H9 (cell line): Measurements from ENCODE around the gene ABCA4. TPM values are rescaled to one million over a fixed set of nuclear protein-coding genes. Genes with fewer than 3 reads are reported as not detected.

Source experiments
- DNase-seq: peaks from one replicate; pipeline ENCODE4 v3.0.0-alpha.2; 2017
- H2AFZ ChIP-seq: one replicate; pipeline ENCODE4 v1.6.1; 2013; ENCODE audit warnings: mild to moderate bottlenecking, low read length, control low read depth, moderate library complexity
- H2AK5ac ChIP-seq: 2 replicates; pipeline ENCODE4 v1.6.1; 2013; ENCODE audit warnings: low read length, control low read depth, mixed read lengths; ENCODE audit not compliant: insufficient read length
- H2BK120ac ChIP-seq: one replicate; pipeline ENCODE4 v1.6.1; 2013; ENCODE audit warnings: low read depth, mild to moderate bottlenecking, low read length, control low read depth, inconsistent platforms; ENCODE audit not compliant: poor library complexity, severe bottlenecking
- H2BK12ac ChIP-seq: 2 replicates; pipeline ENCODE4 v1.6.1; 2013; ENCODE audit warnings: low read length, control low read depth, mixed read lengths, low read depth; ENCODE audit not compliant: insufficient read length
- H2BK15ac ChIP-seq: 2 replicates; pipeline ENCODE4 v1.6.1; 2013; ENCODE audit warnings: low read depth, low read length, control low read depth
- H2BK20ac ChIP-seq: one replicate; pipeline ENCODE4 v1.6.1; 2013; ENCODE audit warnings: low read depth, mild to moderate bottlenecking, low read length, control low read depth, inconsistent platforms; ENCODE audit not compliant: poor library complexity, severe bottlenecking
- H2BK5ac ChIP-seq: 2 replicates; pipeline ENCODE4 v1.6.1; 2013; ENCODE audit warnings: low read length, control low read depth, mixed read lengths; ENCODE audit not compliant: insufficient read length
- H3K14ac ChIP-seq: 2 replicates; pipeline ENCODE4 v1.6.1; 2013; ENCODE audit warnings: low read length, control low read depth; ENCODE audit not compliant: insufficient read depth
- H3K18ac ChIP-seq: 2 replicates; pipeline ENCODE4 v1.6.1; 2013; ENCODE audit warnings: low read depth, mild to moderate bottlenecking, mixed read lengths, low read length, control low read depth; ENCODE audit not compliant: insufficient read length
- H3K23ac ChIP-seq: 2 replicates; pipeline ENCODE4 v1.6.1; 2013; ENCODE audit warnings: low read length, control low read depth, mixed read lengths, low read depth; ENCODE audit not compliant: insufficient read length
- H3K23me2 ChIP-seq: 2 replicates; pipeline ENCODE4 v1.6.1; 2013; ENCODE audit warnings: low read depth, mild to moderate bottlenecking, mixed read lengths, low read length, control low read depth; ENCODE audit not compliant: insufficient read length, poor library complexity, severe bottlenecking
- H3K27ac ChIP-seq: 2 replicates; pipeline ENCODE4 v1.5.1; 2013; ENCODE audit warnings: low read length, control low read depth, mixed read lengths, low read depth; ENCODE audit not compliant: insufficient read length
- H3K27me3 ChIP-seq: 2 replicates; pipeline ENCODE4 v1.6.1; 2013; ENCODE audit warnings: low read length, control low read depth, inconsistent platforms; ENCODE audit not compliant: insufficient read depth
- H3K4ac ChIP-seq: 2 replicates; pipeline ENCODE4 v1.6.1; 2013; ENCODE audit warnings: low read depth, mild to moderate bottlenecking, control low read depth, inconsistent platforms, low read length, moderate library complexity
- H3K4me1 ChIP-seq: 2 replicates; pipeline ENCODE4 v1.6.1; 2013; ENCODE audit warnings: low read length, control low read depth, inconsistent platforms; ENCODE audit not compliant: insufficient read depth
- H3K4me2 ChIP-seq: 2 replicates; pipeline ENCODE4 v1.6.1; 2013; ENCODE audit warnings: low read length, control low read depth, mixed read lengths; ENCODE audit not compliant: insufficient read length, insufficient read depth
- H3K56ac ChIP-seq: 2 replicates; pipeline ENCODE4 v1.6.1; 2013; ENCODE audit warnings: low read depth, mild to moderate bottlenecking, mixed read lengths, low read length, control low read depth; ENCODE audit not compliant: insufficient read length
- H3K79me1 ChIP-seq: 2 replicates; pipeline ENCODE4 v1.6.1; 2013; ENCODE audit warnings: low read depth, mild to moderate bottlenecking, moderate library complexity, low read length, control low read depth, inconsistent platforms; ENCODE audit not compliant: insufficient read depth, poor library complexity, severe bottlenecking
- H3K79me2 ChIP-seq: 2 replicates; pipeline ENCODE4 v1.6.1; 2013; ENCODE audit warnings: low read length, control low read depth, inconsistent platforms; ENCODE audit not compliant: insufficient read depth
- H3K9ac ChIP-seq: 2 replicates; pipeline ENCODE4 v1.6.1; 2013; ENCODE audit warnings: low read length, control low read depth, mixed read lengths; ENCODE audit not compliant: insufficient read length; ENCODE audit errors: extremely low read depth
- H3K9me3 ChIP-seq: one replicate; pipeline ENCODE4 v1.6.1; 2013; ENCODE audit warnings: low read depth, low read length, inconsistent platforms; ENCODE audit not compliant: control insufficient read depth
- H3T11ph ChIP-seq: one replicate; pipeline ENCODE4 v1.6.1; 2013; ENCODE audit warnings: mild to moderate bottlenecking, low read length, control low read depth, inconsistent platforms
- H4K20me1 ChIP-seq: one replicate; pipeline ENCODE4 v1.6.1; 2013; ENCODE audit not compliant: control insufficient read depth, insufficient read length, insufficient read depth
- H4K5ac ChIP-seq: 2 replicates; pipeline ENCODE4 v1.6.1; 2013; ENCODE audit warnings: low read depth, mild to moderate bottlenecking, mixed read lengths, low read length, control low read depth; ENCODE audit not compliant: insufficient read length
- H4K8ac ChIP-seq: replicated peaks from 2 replicates; pipeline ENCODE4 v1.6.1; 2013; ENCODE audit warnings: low read length, control low read depth, mixed read lengths, low read depth; ENCODE audit not compliant: insufficient read length
- H4K91ac ChIP-seq: 2 replicates; pipeline ENCODE4 v1.6.1; 2013; ENCODE audit warnings: low read depth, mild to moderate bottlenecking, moderate library complexity, mixed read lengths, low read length, control low read depth; ENCODE audit not compliant: insufficient read length
- H3K27ac Mint-ChIP-seq, 3 experiments: 2 replicates in 2 of 3; 3 replicates in 1 of 3; pipeline ENCODE4 v1.8.0; 2020 to 2021; ENCODE audit warnings: mixed read lengths in 3 of 3, mild to moderate bottlenecking in 1 of 3, moderate library complexity in 1 of 3
- H3K27me3 Mint-ChIP-seq: 2 replicates; pipeline ENCODE4 v1.8.0; 2021; ENCODE audit warnings: low read depth, mild to moderate bottlenecking, moderate library complexity, mixed read lengths
- H3K36me3 Mint-ChIP-seq, 3 experiments: 2 replicates in 2 of 3; 3 replicates in 1 of 3; pipeline ENCODE4 v1.8.0; 2020 to 2021; ENCODE audit warnings: low read depth in 3 of 3, mixed read lengths in 3 of 3; ENCODE audit not compliant: insufficient read depth in 1 of 3
- H3K4me1 Mint-ChIP-seq, 2 experiments: 2 replicates each; pipeline ENCODE4 v1.8.0; 2020; ENCODE audit warnings: mixed read lengths in 2 of 2
- H3K4me3 Mint-ChIP-seq, 2 experiments: 2 replicates in 1 of 2; 3 replicates in 1 of 2; pipeline ENCODE4 v1.8.0; 2020 to 2021; ENCODE audit warnings: mild to moderate bottlenecking in 2 of 2, mixed read lengths in 2 of 2, moderate library complexity in 1 of 2
- H3K9me3 Mint-ChIP-seq, 2 experiments: 2 replicates in 1 of 2; 3 replicates in 1 of 2; pipeline ENCODE4 v1.8.0; 2020; ENCODE audit warnings: mild to moderate bottlenecking in 2 of 2, mixed read lengths in 2 of 2, moderate library complexity in 1 of 2
- CTCF ChIP-seq: fragments of 200-600 bp; sonication (generic); conservative IDR thresholded peaks from 3 replicates; pipeline ENCODE4 v1.8.0; 2021; ENCODE audit warnings: antibody characterized with exemption, mild to moderate bottlenecking
- WGBS: extraction: QIAGEN DNeasy Blood & Tissue Kit; methylation state at CpG from one replicate; pipeline ENCODE4 v1.1.7; 2013; ENCODE audit warnings: missing lambda C conversion rate, low lambda C conversion rate, mixed read lengths; ENCODE audit not compliant: insufficient read length; ENCODE audit errors: extremely low coverage; 5-methylcytosine and 5-hydroxymethylcytosine counted together
- total RNA-seq: library from RNA; stranded (reverse); gene quantifications from 2 replicates; pipeline ENCODE4 v1.2.1, GENCODE V29; 2021

The ABCA4 gene
- total RNA-seq, 1 experiment from 2014 or later, result not detected

GRCh38 chr1:93964777-93965200 lies 156.2 kb downstream of the ABCA4 start:
- Histone ChIP-seq H2BK5ac (no peak overlapping the region), H3T11ph (no peak overlapping the region), H4K5ac (no peak overlapping the region), H3K56ac (no peak overlapping the region), H4K20me1 (no peaks in the 10 kb centered on the region), H3K18ac (no peak overlapping the region), H3K27me3 (no peaks in the 10 kb centered on the region), H3K4me2 (no peak overlapping the region), H3K23me2 (no peaks in the 10 kb centered on the region), H2BK120ac (no peak overlapping the region), H3K23ac (no peak overlapping the region), H3K9me3 (no peaks in the 10 kb centered on the region), H4K8ac (no peak overlapping the region), H3K79me1 (no peaks in the 10 kb centered on the region), H2AK5ac (no peak overlapping the region), H3K9ac (no peak overlapping the region), H2BK15ac (no peak overlapping the region), H3K4ac (no peak overlapping the region), H2BK12ac (no peak overlapping the region), H4K91ac (no peak overlapping the region), H3K79me2 (no peaks in the 10 kb centered on the region), H3K4me1 (no peaks in the 10 kb centered on the region), H3K27ac (no peak overlapping the region), H2AFZ (no peak overlapping the region), H3K14ac (no peak overlapping the region), H2BK20ac (no peak overlapping the region)
- no CpG with 5 or more reads among the region's 4 CpGs for WGBS
- Mint-ChIP-seq H3K4me1 (peaks cover 0 to 2% of the 10 kb centered on the region in 2 experiments; a peak in 1 of 4 replicates), H3K27me3 (peaks cover 1% of the 10 kb centered on the region; the same call in 1 of the 2 replicates), H3K27ac (no peak overlapping the region), H3K4me3 (no peak overlapping the region), H3K9me3 (no peaks in the 10 kb centered on the region), H3K36me3 (no peaks in the 10 kb centered on the region; a peak in 1 of 7 replicates)
- TF ChIP-seq CTCF, result no peak
- no peak for DNase-seq
